ENCODE data around the gene SPON1.
"Not testable (repeated sequence)": the region's sequence is repeated elsewhere in the genome, so short reads cannot be mapped to it uniquely, and the experiment has no call there.

SPON1 gene

DNA sequence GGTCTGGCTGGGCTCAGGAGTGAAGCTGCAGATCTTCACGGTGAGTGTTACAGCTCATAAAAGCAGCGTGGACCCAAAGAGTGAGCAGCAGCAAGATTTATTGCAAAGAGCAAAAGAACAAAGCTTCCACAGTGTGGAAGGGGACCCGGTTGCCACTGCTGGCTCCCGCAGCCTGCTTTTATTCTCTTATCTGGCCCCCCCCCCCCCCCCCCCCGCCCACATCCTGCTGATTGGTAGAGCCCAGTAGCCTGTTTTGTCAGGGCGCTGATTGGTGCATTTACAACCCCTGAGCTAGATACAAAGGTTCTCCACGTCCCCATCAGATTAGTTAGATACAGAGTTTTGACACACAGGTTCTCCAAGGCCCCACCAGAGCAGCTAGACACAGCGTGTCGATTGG lies 128.1 kb downstream of the SPON1 start:
- not testable (repeated sequence) for DNase-seq

DNA sequence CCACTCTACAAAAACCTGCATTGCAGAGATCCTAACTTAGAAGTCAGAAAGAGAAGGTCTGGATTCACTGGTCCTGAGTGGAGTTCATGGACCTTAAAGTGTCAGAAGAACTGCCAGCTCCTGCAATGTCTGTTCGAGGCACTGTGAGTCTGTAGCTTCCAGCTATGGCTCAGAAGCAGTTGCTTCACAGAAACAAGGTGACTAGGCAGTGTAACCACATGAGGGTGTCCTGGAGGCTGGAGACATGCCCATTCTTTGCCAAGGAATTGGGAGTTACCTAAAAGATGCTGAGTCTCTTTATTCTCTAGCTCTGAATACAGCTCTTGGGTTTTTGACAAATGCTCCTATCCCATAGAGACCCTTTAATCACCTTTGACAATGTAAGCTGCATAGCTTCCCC lies 130.5 kb downstream of the SPON1 start:
- DNase-seq: no peak

DNA sequence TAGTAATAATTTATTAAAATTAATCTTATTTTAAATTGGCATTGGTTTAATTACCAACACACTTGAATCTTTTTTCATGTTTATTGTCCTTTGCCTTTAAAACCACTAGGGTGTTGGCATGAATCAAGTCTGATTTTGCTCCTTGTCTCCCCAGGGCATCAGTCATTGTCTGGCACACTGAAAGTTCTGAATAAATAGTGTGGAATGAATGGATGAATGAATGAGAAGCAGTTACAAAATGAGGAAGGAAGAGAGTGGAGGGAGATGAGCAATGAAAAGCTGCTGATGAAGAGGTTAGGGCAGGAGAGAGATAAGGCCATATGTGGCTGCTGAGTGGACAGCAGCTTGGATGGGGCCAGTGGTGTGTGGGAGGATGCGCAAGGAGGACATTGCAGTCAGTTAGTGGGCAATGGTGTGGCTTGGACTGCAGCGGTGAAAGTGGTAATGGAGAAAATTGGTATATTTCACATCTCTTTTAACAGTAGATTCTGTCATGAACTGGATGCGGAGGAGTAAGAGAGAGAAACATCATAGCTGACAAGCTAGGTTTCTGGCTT lies 132.0 kb downstream of the SPON1 start:
- no peak for DNase-seq

DNA sequence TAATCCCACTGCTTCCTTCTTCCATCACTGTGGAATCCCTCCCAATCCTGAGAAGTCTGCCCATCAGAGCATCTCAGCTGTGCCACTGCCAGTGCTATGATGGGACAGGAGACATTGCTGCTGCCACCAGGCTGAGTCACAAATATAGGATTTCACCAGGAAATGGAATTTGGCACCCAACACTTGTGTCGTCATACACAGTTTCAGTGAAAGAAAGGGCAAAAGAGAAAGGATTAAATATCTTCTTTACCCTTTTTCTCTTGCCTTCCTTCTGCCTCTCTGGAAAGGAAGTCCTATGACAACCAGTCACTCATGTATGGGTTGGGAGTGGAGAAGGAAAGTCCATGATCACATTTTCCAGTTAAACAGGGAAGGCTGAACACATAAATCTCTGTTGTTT lies 133.4 kb downstream of the SPON1 start:
- no peak for DNase-seq

DNA sequence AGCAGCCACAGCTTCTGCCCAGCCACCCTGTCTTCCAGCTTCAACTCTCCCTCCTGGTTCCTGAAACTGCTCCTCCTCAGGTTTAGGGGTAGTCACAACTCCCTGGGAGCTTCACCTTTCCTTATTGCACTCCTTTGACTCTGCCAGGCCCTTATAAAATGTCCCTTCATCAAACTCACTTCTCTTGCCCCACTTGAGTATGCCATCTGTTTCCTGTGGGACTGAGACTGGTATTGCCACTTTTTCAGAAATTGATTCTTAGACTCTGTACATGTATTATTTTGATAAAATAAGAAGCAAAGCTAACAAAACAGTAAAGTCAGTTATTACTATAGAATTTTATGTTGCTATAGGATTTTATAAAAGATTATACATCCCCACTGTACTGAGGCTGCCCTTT lies 134.1 kb downstream of the SPON1 start:
- DNase-seq: no peak

DNA sequence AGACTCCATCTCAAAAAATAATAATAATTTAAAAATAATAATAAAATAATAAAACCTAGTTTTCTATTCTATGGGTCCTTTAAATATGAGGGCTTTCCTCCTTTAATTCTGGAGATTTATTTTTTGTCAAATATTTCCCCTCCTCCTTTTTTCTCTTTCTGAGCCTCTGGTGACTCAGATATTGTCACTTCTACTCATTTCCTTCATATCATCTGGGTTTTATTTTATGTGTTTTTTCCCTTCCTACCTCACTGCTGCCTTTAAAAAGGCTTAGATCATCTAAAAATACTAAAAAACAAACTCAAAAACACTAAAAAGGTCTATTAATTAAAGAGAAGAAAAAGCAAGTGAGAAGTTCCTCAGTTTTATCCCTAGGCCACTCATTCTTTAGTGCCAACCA lies 138.9 kb downstream of the SPON1 start:
- DNase-seq: no peak

DNA sequence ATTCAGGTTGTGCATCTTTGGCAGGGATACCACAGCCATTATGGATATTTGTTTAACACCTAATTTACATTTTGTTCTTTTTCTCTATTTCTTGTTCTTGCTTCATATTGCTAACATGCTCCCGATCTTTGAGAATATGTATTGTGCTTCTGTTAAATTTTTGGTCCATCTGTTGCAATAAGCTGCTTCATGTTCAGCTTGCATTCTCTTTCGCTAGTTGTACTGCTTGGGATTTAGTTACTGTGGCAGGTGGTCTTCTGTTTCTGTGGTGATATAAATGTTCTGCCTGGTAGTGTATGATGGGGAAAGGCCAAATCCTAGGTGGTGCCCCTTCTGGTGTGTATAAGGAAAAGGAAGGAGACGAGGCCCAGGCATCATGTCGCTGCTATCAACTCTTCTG lies 140.2 kb downstream of the SPON1 start:
- no peak for DNase-seq

DNA sequence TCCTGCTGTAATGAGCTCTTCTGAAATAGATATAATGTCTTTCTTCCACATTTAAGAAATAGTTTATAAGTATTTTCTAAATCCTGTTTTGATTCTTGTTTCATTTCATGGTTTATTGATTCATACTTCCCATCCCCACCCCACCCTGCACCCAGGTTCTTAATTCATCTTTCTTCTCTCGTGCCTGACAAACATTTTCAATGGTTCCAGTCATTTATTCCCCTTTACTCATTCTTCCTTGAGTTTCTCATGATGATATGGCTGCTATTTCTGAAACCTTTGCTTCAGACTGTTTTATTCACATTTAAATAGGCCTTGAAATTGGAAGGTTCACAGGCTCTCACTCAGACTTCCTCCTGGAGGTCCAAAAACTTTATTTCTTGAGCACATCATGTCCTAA lies 142.9 kb downstream of the SPON1 start:
- DNase-seq: no peak

DNA sequence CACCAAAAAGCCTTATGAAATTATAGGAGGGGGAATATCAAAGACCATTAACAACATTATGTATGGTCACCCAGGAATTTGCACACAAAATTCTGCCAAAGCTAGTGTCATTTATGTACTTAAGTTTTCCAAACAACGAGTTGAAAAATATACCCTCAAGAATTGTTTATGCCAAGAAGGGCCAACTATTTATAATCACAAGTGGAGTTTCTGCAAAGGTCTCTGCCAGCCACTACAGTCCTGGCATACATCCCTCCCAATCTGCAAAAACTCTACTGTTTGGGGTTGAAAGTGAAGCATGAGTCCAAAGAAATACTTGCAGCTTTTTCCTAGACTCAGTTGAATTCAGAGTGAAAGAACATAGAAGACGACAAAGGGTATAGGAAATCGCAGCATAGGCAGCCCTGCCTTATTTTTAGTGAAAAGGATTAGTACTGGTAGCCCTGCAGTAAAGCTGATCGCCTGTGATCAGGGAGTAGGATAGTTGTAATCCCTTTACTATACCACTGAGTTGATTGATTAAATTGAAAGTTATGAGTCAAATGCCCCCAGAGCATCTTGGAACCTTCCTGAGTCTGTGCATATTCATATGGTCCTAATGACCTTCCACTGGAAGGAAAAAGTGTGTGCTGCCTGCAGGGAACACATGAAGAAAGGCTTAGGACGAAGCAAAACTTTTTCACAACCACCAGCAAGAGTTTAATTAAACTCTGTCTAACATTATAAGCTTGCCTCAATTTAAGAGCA lies 144.0 kb downstream of the SPON1 start:
- no peak for DNase-seq

DNA sequence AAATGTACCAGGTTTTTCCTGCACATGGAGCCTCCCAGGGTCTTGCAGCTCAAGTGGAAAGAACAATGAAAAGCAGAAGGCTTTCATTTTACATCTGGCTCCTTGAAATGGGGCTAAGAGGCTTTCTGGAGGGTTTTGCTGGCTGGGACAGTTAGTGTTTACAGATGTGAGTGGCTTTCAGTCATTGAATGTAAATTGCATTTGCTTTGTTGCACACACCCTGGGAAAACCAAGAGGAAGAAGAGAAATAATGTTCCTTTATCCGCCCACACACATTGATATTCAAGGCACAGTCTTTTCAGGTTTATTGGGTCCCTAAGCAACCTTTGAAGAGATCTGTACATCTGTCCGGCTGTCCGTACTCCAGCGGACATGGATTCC lies 144.5 kb downstream of the SPON1 start:
- no peak for DNase-seq

DNA sequence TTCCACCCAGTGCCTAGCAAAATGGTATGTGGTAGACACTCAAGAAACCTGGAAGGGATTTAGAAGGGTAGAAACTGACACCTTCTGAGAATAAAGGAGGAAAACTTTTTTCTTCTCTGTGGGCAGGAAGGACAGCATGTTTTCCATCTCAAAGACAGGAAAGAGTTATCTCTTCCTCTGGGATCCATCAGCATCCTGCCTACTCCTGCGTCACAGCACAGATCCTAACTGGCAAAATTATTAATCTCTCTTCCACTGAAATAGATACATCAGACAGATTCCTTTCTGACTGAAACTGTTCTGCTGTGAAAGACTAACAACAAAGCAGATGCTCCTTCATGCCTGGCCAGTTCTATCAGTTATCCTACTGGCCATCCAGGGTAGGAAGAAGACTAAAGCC lies 147.2 kb downstream of the SPON1 start:
- DNase-seq: no peak

DNA sequence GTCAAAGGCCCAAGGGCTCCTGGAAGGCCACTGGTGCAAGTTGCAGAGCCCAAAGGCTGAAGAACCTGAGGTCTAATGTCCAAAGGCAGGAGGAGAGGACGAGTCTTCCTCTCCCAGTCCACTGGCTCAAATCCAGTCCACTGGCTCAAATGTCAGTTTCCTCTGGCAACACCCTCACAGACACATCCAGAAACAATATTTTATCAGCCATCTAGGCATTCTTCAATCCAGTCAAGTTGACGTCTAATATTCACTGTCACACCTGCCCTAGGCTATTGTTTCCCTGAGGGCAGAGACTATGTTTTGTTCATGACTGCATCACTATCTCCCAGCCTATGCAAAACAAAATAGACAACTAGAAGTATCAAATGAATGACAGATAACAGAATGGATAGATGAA lies 148.1 kb downstream of the SPON1 start:
- DNase-seq: no peak

DNA sequence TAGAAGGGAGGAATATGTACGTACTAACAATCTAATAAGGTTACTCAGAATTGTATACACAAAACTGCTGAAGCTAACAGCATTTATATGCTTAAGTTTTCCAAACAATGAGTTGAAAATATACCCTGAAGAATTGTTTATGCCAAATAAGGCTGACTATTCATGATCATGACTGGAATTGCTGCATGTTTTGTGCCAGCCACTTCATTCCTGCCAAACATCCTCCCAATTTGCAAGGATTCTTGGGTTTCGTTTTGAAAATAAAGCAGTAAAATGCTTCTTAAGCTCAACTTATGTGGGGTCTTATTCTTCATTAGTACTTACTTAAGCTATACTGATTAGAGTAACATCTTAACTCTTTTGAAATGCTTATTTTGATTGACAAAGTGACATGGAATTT lies 149.0 kb downstream of the SPON1 start:
- DNase-seq: no peak

DNA sequence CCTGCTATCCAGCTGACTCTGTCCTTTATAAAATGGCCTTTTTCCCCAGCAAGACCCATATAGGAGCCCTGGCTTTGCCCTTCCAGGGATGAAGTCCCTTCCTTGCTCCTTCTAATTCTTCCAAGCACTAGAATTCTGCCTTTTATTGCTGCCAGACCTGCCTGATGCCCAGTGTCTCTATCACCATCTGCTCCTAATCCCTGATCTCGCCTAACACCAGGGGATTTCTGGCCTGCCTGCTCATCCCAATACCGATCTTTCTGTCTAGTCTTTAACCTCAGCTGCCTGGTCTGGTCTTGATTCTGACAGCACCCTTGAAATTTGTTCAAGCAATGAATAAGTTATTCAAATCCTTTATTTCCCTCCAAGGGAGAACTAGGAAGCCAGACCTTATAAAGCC lies 150.2 kb downstream of the SPON1 start:
- no peak for DNase-seq

DNA sequence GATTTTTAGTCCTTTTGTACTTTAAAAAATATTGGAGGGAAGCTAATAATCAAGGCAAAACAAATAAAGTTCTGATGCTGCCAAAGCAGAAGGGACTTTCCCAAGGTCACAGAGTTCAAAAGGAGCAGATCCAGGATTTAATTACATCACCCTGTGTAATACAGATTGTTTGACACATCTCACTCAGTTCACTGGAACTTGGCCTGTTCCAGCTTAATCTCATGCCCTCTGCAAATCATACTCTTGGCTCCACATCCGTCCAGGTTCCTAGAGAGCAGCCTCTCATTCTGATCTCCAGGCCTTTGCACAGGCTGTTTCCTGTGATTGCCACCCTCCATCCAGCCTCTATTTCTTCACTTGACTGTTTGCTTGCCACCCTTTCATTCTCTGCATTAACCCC lies 151.7 kb downstream of the SPON1 start:
- DNase-seq: no peak

DNA sequence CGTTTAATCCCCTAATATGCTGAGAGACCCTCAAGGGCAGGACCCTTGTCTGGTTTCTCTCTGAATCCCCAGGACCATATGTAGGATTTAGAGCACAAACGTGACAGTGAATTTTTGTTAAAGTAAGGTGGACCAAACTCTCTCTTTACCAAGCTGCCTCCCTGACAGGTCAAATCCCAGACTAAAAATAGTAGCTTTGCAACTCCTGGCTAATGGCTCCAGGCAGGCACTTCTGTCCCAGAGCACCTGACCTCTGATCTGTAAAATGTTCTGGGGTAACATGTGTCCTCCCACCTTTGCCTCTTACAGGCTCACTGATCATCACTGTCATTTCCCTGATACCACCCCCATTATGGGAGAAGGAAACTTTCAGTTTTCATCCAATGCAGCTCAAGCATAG lies 152.3 kb downstream of the SPON1 start:
- DNase-seq: no peak

DNA sequence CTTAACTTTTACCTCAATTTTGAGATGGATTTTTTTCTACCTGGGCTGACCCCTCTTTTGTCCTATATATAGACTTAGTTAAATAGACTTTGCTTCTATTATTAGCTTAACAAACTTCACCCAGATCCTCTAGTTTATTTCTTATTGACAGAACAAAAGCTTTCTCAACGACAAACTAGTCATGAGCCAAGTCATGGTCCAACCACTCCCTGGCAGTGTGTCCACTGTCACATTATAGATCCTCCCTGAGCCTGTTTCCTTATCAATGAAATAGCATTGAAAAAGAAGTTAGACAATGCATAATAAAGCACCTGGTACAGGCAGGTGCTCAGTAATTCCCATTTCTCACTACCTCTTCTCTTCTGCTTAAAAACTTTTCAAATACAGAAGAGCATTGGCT lies 155.1 kb downstream of the SPON1 start:
- no peak for DNase-seq

DNA sequence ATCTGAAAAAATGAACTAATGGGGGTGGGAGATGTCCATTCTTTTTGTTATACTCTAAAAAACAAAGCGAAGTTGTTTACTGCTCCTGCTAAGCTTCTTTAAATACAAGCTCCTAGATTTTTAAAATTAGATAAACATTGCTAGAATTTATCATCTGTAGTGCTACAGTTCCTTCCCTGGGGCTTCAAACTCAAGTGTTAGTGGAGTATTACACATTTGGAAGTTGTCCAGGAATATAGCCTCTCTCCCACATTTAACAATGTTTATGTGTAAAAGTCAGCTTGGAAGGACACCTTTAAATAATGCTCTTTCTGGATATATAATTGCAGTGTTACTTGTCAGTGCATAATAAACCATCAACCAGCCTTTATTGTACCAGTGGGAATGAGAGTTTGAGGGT lies 155.5 kb downstream of the SPON1 start:
- no peak for DNase-seq

DNA sequence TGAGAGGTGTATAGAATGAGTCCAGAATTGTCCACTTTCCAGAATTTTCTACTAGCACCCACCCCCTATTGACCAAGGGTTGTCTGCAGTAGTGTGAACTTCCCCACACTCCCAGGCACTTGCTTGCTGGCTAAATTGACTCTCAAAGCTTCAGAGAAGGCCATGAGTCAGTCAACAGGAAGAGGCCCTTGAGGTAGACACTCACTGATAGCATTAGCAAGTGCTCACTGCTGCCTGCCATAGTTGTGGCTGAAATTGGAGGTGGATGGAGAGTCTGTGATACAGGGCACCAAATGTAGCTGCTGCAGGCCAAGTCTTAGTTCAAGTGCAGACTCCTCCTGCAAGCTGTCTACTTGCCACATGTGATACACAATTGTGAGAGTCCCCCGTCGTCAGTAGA lies 156.8 kb downstream of the SPON1 start:
- DNase-seq: no peak

DNA sequence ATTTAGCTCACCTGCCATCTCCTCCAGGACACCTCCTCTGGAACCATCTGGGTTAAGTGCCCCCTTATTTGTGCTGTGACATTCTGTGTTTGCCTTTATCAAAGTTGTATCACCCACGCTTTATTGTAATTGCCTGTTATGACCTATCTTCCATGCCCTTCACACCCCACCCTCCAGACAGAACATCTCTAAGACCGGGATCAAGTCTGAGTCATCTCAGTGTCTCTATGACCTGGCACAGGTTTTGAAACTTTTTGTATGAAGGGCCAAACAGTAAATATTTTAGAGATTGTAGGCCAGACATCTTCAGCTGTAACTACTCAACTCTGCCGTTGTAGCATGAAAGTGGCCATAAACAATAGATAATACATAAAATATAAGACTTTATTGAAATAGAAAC lies 161.8 kb downstream of the SPON1 start:
- no peak for DNase-seq

DNA sequence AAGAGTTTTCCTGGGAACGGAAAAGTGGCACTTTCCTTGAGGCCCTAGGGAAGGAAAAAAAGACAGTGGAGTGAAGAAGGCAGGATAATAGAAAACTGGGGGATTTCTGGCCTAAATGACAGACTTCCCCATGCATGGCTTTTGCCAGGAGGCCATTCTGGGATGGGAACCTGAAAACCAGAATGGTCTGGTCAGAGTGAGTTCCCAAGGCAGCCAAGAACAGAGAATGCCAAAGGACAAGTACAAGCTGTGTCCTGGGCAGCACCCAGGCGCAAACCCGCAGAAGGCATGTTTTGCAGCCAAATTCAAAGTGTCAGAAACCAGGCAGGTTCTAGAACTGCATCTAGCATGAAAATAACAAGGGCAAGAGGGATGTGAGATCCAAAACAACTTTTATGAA lies 162.4 kb downstream of the SPON1 start:
- DNase-seq: no peak

DNA sequence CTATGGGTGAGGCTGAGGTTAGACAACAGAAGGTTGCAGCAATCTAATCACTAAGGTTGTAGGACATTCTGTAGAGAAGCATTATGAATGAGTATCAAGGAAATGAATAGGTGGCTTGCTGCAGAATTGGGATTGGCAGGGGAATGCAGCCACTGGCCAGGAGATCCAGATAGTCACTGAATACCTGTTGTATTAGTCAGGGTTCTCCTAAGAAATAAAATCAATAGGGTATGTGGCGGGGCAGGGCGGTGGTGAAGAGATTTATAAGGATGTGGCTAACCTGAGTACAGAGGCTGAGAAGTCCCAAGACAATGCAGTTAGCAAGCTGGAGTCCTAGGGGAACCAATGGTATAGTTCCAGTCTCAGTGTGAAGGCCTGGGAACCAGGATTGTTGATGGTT lies 163.0 kb downstream of the SPON1 start:
- DNase-seq: no peak

DNA sequence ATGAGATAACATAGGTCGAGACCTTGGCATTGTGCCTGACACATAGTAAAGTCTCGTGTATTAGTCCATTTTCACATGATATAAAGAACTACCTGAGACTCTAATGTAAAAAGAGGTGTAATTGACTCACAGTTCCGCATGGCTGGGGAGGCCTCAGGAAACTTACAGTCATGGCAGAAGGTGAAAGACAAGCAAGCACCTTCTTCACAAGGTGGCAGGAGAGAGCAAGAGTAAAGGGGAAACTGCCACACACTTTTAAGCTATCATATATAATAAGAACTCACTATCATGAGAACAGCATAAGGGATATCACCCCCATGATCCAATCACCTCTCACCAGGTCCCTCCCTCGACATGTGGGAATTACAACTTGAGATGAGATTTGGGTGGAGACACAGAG lies 165.2 kb downstream of the SPON1 start:
- no peak for DNase-seq

DNA sequence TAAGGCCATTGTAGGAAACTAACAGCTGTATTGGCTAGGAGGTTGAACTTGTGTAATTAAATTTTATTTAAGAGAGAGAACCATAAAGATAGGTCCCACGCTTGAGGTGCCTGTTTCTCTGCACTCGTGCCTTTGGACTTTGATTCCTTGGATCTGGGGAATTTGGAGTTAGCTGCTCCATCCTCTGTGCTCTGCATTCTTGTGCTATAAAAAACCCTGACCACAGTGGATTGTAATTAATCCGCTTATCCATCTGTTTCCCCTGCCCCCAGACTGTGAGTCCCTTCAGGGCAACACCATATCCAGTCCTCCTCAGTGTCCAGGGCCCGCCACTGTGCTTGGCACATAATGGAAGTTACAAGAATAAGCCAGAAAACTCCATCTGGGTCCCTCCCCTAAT lies 169.8 kb downstream of the SPON1 start:
- DNase-seq: no peak

DNA sequence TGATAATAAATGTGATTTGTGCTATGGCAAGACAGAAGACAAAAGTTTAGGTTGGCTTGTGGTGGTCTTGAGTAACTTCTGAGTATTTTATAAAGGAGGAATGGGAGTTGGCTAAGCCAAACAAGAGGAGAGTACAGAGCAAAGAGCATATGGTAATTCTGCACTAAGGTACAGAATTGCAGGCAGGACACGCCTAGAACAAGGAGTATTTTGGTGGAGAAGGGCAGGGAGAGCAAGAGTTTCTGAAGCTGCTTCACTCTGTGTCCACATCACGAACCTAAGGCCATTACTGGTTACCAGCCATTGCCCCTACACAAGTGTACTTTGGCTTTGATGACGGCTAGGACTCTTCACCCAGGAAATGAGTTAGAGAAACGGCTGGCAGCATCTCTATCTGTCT lies 170.9 kb downstream of the SPON1 start:
- no peak for DNase-seq
